Measurements from ENCODE around the gene LCE3B. TPM values are rescaled to one million over a fixed set of nuclear protein-coding genes. Genes with fewer than 3 reads are reported as not detected.

The LCE3B gene
- total RNA-seq, 4 donors from 2014 or later: not detected

GRCh38 chr1:152646656-152647055 lies 33.0 kb downstream of the LCE3B start:
- no peaks in the 10 kb centered on the region for H3K27me3 ChIP-seq
- H3K36me3 ChIP-seq: no peaks in the 10 kb centered on the region
- no peaks in the 10 kb centered on the region for H3K4me1 ChIP-seq
- intact Hi-C loops (cut with DNase I): no loop called here
- H3K9me3 ChIP-seq: no peaks in the 10 kb centered on the region
- no peak for TF ChIP-seq POLR2A (IDR thresholded peaks at IDR 0.05; ENCODE audit: low read depth)
- TF ChIP-seq EP300 (IDR thresholded peaks at IDR 0.05): no peak
- TF ChIP-seq CTCF (IDR thresholded peaks at IDR 0.05): no peak
- no peak for TF ChIP-seq POLR2AphosphoS5 (IDR thresholded peaks at IDR 0.05)
- DNase-seq (ENCODE audit: extremely low spot score): no peak
- no peak overlapping the region for H3K4me3 ChIP-seq
- H3K27ac ChIP-seq (replicated peaks in 1 of 4): no peak overlapping the region

GRCh38 chr1:152654110-152654509 lies 40.5 kb downstream of the LCE3B start:
- Histone ChIP-seq H3K27ac (replicated peaks in 1 of 4) (no peak overlapping the region), H3K36me3 (no peaks in the 10 kb centered on the region), H3K4me1 (no peaks in the 10 kb centered on the region), H3K9me3 (no peaks in the 10 kb centered on the region), H3K4me3 (no peak overlapping the region), H3K27me3 (no peaks in the 10 kb centered on the region)
- intact Hi-C loops (cut with DNase I): loop anchor here (5.0 kb wide), 1 partner anchor 273 kb away; no protein-coding TSS in a partner anchor
- TF ChIP-seq POLR2A (IDR thresholded peaks at IDR 0.05; ENCODE audit: low read depth): no peak
- peak; percentile 43 to 57 (median 46) for TF ChIP-seq CTCF (IDR thresholded peaks at IDR 0.05)
- no peak for TF ChIP-seq EP300 (IDR thresholded peaks at IDR 0.05)
- no peak for DNase-seq (ENCODE audit: extremely low spot score)
- 35% methylated on average over 10 of the region's 10 CpGs for WGBS

- Histone ChIP-seq H3K36me3 (no peaks in the 10 kb centered on the region), H3K4me1 (no peaks in the 10 kb centered on the region), H3K4me3 (no peak overlapping the region), H3K27me3 (no peaks in the 10 kb centered on the region), H3K27ac (replicated peaks in 1 of 4) (no peak overlapping the region), H3K9me3 (no peaks in the 10 kb centered on the region)
- TF ChIP-seq POLR2A (IDR thresholded peaks at IDR 0.05; ENCODE audit: low read depth): no peak
- TF ChIP-seq POLR2AphosphoS5 (IDR thresholded peaks at IDR 0.05): no peak
- TF ChIP-seq EP300 (IDR thresholded peaks at IDR 0.05): no peak
- TF ChIP-seq CTCF (IDR thresholded peaks at IDR 0.05): no peak
- intact Hi-C loops (cut with DNase I): loop anchor here (5.0 kb wide), 1 partner anchor 566 kb away; no protein-coding TSS in a partner anchor
- DNase-seq (ENCODE audit: extremely low spot score): no peak
- no CpG with 5 or more reads among the region's 2 CpGs for WGBS
Observed at GRCh38 chr1:152656459-152656858, 42.8 kb downstream of the LCE3B start.

- no peaks in the 10 kb centered on the region for H3K27me3 ChIP-seq
- no peaks in the 10 kb centered on the region for H3K9me3 ChIP-seq
- intact Hi-C loops (cut with DNase I): loop anchor here (5.0 kb wide), 1 partner anchor 565 kb away; no protein-coding TSS in a partner anchor
- no peaks in the 10 kb centered on the region for H3K36me3 ChIP-seq
- WGBS: 85% methylated on average over 4 of the region's 4 CpGs
- no peak for DNase-seq (ENCODE audit: extremely low spot score)
- H3K4me3 ChIP-seq: no peak overlapping the region
- H3K27ac ChIP-seq (replicated peaks in 1 of 4): no peak overlapping the region
- no peak for TF ChIP-seq CTCF (IDR thresholded peaks at IDR 0.05)
- no peak for TF ChIP-seq POLR2A (IDR thresholded peaks at IDR 0.05; ENCODE audit: low read depth)
- no peak for TF ChIP-seq EP300 (IDR thresholded peaks at IDR 0.05)
- no peak for TF ChIP-seq POLR2AphosphoS5 (IDR thresholded peaks at IDR 0.05)
- no peaks in the 10 kb centered on the region for H3K4me1 ChIP-seq
Observed at GRCh38 chr1:152657677-152658076, 44.1 kb downstream of the LCE3B start.

GRCh38 chr1:152658649-152659048 lies 45.0 kb downstream of the LCE3B start:
- intact Hi-C loops (cut with DNase I): loop anchor here (5.0 kb wide), 1 partner anchor 564 kb away; no protein-coding TSS in a partner anchor
- no peaks in the 10 kb centered on the region for H3K27me3 ChIP-seq
- TF ChIP-seq POLR2A (IDR thresholded peaks at IDR 0.05; ENCODE audit: low read depth) (no peak), CTCF (IDR thresholded peaks at IDR 0.05) (no peak), POLR2AphosphoS5 (IDR thresholded peaks at IDR 0.05) (no peak), EP300 (IDR thresholded peaks at IDR 0.05) (no peak)
- no peak for DNase-seq (ENCODE audit: extremely low spot score)
- 92% methylated on average over 3 of the region's 3 CpGs for WGBS
- no peaks in the 10 kb centered on the region for H3K4me1 ChIP-seq
- no peak overlapping the region for H3K4me3 ChIP-seq
- no peaks in the 10 kb centered on the region for H3K9me3 ChIP-seq
- no peak overlapping the region for H3K27ac ChIP-seq (replicated peaks in 1 of 4)
- H3K36me3 ChIP-seq: no peaks in the 10 kb centered on the region
